Activated CD8-positive, alpha-beta memory T cell treated with anti-CD3 and anti-CD28 coated beads, Interleukin-2, amount 10 ng/mL, durations not matched to agents 7 days and 5 days (primary cell): ENCODE data around the gene CLHC1. TPM values are rescaled to one million over a fixed set of nuclear protein-coding genes. Genes with fewer than 3 reads are reported as not detected.

Experiments
- ATAC-seq: fragments of 150-1000 bp; cut with Tn5 transposase; one replicate; pipeline ENCODE4 v1.10.0; 2021; ENCODE audit warnings: moderate library complexity
- CTCF ChIA-PET: fragments of 350-600 bp; sonication (Branson Sonifier 250); formaldehyde crosslinking; loops from one replicate; lab custom pipeline; 2021; ENCODE audit warnings: antibody characterized with exemption; lab: Charles Lee
- DNase-seq: peaks from one replicate; pipeline ENCODE4 v3.0.0-alpha.2; 2020
- H3K27ac Mint-ChIP-seq: one replicate; pipeline ENCODE4 v1.8.0; 2021; ENCODE audit warnings: mild to moderate bottlenecking, mixed read lengths
- H3K27me3 Mint-ChIP-seq: one replicate; pipeline ENCODE4 v1.8.0; 2021; ENCODE audit warnings: mixed read lengths
- H3K36me3 Mint-ChIP-seq: one replicate; pipeline ENCODE4 v1.8.0; 2021; ENCODE audit warnings: mild to moderate bottlenecking, mixed read lengths
- H3K4me1 Mint-ChIP-seq: one replicate; pipeline ENCODE4 v1.8.0; 2021; ENCODE audit warnings: mixed read lengths
- H3K4me3 Mint-ChIP-seq: one replicate; pipeline ENCODE4 v1.8.0; 2021; ENCODE audit warnings: mild to moderate bottlenecking, moderate library complexity, mixed read lengths
- H3K9me3 Mint-ChIP-seq: one replicate; pipeline ENCODE4 v1.8.0; 2022; ENCODE audit warnings: low read depth, mixed read lengths
- total RNA-seq, 2 experiments: library from RNA; stranded (reverse); gene quantifications; one replicate each; pipeline ENCODE4 v1.2.3, GENCODE V29; 2021

The CLHC1 gene
- total RNA-seq, 2 experiments from 2014 or later, result 11.5 to 15.1 TPM

DNA sequence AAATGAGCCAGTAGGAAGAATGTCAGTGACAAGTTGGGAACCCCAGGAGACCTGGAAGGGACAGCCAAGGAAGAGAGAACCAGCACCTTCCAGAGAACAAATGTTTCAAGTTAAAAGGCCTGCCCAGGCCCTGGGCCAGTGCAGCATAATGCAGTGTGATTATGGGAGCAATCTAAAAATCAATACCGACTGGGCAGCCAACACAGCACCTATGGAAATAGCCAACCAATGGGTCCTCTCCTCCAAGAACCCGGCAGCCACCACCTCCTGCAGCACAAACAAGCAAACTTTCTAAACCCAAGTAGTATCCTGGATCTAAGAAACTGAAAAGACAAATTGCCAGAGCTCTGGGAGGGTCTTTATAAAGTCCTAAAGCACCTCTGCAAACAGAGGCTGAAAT lies 71.7 kb downstream of the CLHC1 start:
- Mint-ChIP-seq H3K4me1 (peaks cover 6% of the 10 kb centered on the region), H3K36me3 (no peaks in the 10 kb centered on the region), H3K9me3 (no peaks in the 10 kb centered on the region), H3K27ac (no peak overlapping the region), H3K4me3 (no peak overlapping the region), H3K27me3 (no peaks in the 10 kb centered on the region)
- CTCF ChIA-PET, result no interaction called here
- no peak for ATAC-seq
- DNase-seq, result no peak

DNA sequence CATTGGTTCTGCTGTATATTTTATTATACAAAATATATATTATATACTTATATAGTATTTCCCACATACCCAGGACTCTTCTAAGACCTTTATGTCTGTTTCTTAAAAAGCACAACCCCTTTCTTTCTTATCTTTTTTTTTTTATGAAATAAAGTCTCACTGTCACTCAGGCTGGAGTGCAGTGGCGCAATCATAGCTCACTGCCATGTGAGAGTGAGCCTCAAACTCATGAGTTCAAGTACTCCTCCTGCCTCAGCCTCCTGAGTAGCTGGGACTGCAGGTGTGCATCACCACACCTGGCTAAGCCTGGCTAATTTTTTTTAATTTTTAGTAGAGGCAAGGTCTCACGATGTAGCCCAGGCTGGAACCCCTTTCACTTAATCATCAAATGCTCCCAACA lies 72.3 kb downstream of the CLHC1 start:
- Mint-ChIP-seq H3K27ac (no peak overlapping the region), H3K4me3 (no peak overlapping the region), H3K27me3 (no peaks in the 10 kb centered on the region), H3K36me3 (no peaks in the 10 kb centered on the region), H3K4me1 (peaks cover 6% of the 10 kb centered on the region), H3K9me3 (no peaks in the 10 kb centered on the region)
- DNase-seq, result no peak
- no peak for ATAC-seq
- CTCF ChIA-PET, result no interaction called here

DNA sequence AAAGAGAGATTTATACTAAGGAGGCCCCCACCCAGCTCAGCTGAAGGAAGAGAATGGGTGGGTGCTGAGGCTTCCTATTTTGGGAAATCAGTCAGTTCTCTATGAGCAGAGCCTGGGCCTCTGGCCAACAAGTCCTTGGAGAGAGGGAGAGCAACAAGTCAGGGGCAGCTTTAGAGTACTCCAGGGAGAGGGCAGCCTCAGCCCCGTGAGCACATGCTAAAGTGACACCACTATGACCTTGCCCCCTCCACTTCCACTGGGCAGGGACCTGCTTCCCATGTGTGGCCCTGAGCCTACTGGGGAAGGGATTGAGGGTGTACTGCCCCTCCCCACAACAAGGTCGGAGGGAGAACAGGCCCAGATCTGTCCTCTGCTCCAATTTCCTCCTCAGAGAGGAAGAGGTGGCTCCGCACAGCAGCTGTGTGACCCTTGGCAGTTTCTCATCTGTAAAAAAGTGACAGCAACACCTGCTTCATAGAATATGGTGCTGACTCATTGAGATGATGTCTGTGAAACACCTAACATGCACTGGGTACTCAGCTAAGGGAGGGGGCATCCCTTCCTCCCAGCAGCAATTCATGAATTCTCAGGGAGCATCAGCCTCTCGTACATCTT lies 72.9 kb downstream of the CLHC1 start:
- Mint-ChIP-seq H3K9me3 (no peaks in the 10 kb centered on the region), H3K27me3 (no peaks in the 10 kb centered on the region), H3K36me3 (no peaks in the 10 kb centered on the region), H3K4me3 (no peak overlapping the region), H3K27ac (no peak overlapping the region), H3K4me1 (peaks cover 6% of the 10 kb centered on the region)
- CTCF ChIA-PET, result no interaction called here
- DNase-seq (no peak), ATAC-seq (no peak)

DNA sequence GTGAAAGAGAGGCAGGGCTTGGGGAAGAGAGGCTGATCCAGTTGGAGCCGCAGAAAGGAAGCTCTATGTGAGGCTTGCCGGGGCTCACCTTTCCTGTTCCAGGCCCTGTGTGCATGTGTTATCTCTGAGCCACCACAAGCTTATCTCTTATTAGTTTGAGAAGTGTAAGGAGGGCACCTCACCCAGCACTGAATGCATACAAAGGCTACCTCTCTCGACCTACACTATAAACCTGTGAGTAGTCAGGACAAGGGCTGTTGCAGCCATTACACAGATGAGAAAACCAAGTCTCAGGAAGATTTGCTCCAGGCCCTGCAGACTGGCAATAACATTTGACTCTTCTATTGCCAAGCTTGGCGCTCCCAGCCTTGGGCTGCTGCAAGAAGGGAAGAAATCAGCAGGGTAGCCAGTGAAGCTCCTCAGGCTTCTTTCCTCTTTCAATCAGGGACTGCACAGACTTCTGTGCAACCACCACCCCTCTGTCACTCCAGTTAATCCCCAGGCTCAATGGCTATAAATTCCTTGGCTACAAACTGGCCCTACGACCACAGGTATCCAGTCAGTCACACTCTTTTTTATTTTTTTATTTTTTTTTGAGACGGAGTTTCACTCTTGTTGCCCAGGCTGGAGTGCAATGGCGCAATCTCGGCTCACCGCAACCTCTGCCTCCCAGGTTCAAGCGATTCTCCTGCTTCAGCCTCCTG lies 73.8 kb downstream of the CLHC1 start:
- DNase-seq (no peak), ATAC-seq (no peak)
- H3K4me3 Mint-ChIP-seq, result no peak overlapping the region
- H3K9me3 Mint-ChIP-seq, result no peaks in the 10 kb centered on the region
- no peaks in the 10 kb centered on the region for H3K27me3 Mint-ChIP-seq
- H3K27ac Mint-ChIP-seq, result no peak overlapping the region
- CTCF ChIA-PET, result no interaction called here
- no peaks in the 10 kb centered on the region for H3K36me3 Mint-ChIP-seq
- H3K4me1 Mint-ChIP-seq, result peaks cover 6% of the 10 kb centered on the region

DNA sequence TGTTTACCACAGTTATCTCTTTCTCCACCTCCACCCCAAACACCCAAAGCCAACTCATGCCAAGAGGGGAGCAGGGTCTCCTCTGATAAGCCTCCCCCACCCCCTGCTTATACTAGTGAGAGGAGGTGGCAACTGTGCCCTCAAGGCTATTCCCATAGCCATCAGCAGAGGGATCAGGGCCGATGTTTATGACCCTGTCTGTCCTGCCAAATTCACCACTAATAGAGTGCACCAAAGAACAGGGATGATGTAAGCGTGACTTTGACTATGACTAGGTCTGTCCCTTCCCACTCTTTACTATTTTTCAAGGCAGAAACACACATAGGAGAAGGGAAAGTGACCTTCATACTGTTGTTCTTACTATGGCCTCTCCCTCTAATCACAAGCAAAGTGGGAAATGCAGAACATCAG lies 74.6 kb downstream of the CLHC1 start:
- Mint-ChIP-seq H3K4me1 (peaks cover 6% of the 10 kb centered on the region), H3K27ac (no peak overlapping the region), H3K9me3 (no peaks in the 10 kb centered on the region), H3K4me3 (no peak overlapping the region), H3K27me3 (no peaks in the 10 kb centered on the region), H3K36me3 (no peaks in the 10 kb centered on the region)
- DNase-seq, result no peak
- CTCF ChIA-PET, result no interaction called here
- ATAC-seq, result no peak

DNA sequence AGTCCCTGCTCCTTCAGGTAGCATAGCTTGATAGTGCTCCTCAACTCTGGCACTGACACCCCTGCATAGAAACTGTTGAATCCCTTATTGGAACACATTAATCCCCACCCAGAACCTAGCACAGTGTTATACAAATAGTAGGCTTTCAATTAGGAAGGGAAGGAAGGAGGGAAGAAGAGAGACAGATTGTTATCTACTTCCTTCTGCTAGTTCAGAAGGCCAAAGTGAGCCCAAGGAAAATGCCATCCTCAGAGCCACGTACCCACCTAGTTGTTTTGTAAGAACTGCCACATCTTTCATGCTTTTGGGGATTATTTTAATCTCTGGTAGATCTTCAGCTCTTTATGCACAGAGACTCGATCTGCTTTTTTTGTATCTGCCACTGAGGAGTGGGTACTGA lies 75.1 kb downstream of the CLHC1 start:
- ATAC-seq, result no peak
- no peak overlapping the region for H3K4me3 Mint-ChIP-seq
- no peak for DNase-seq
- CTCF ChIA-PET, result no interaction called here
- H3K27me3 Mint-ChIP-seq, result no peaks in the 10 kb centered on the region
- H3K9me3 Mint-ChIP-seq, result no peaks in the 10 kb centered on the region
- H3K36me3 Mint-ChIP-seq, result no peaks in the 10 kb centered on the region
- peaks cover 6% of the 10 kb centered on the region for H3K4me1 Mint-ChIP-seq
- no peak overlapping the region for H3K27ac Mint-ChIP-seq

DNA sequence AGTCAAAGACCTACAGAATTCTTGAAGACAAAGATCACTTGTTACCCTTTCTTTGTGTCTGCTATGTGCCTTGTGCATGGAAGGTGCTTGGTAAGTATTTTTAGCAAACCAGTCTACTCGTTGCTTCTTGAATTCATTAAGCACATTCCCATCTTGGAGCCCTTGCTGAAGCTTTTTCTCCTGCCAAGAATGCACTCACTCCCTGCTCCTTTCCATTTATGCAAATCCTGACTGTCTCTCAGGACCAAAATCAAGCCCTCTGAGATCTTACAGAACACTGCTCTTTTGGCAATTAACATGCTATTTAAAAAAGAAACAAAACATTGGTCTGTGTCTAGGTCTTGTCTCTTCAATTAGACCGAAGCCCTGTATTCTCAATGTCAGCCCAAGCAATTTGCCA lies 75.8 kb downstream of the CLHC1 start:
- DNase-seq, result no peak
- H3K27me3 Mint-ChIP-seq, result no peaks in the 10 kb centered on the region
- ATAC-seq, result no peak
- no peaks in the 10 kb centered on the region for H3K36me3 Mint-ChIP-seq
- H3K4me1 Mint-ChIP-seq, result peaks cover 6% of the 10 kb centered on the region
- H3K4me3 Mint-ChIP-seq, result no peak overlapping the region
- CTCF ChIA-PET, result no interaction called here
- no peaks in the 10 kb centered on the region for H3K9me3 Mint-ChIP-seq
- no peak overlapping the region for H3K27ac Mint-ChIP-seq

DNA sequence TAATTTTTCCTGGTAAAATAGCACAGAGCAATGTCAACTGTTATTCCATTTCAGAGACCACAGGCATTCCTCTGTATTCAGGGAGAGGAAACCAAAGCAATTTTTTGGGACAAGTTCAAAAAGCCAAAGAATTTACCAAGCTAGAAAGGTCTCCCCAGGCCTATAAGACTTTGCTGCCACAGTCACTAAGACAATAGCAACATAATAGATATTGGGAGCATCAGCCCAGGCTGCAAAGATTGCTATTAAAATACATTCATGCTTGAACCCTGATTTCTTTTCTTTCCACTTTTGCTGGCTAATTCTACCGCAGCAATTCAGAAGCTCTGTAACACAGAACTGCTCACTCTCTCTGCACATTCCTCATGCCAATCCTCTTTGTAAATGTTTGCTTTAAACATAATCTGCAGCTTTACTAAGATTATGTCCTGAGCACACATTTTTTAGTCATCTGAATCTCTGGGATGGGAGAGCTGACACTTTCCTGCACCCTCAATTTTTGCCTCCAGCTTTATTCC lies 76.3 kb downstream of the CLHC1 start:
- Mint-ChIP-seq H3K36me3 (no peaks in the 10 kb centered on the region), H3K4me3 (no peak overlapping the region), H3K9me3 (no peaks in the 10 kb centered on the region), H3K4me1 (peaks cover 6% of the 10 kb centered on the region), H3K27me3 (no peaks in the 10 kb centered on the region), H3K27ac (no peak overlapping the region)
- CTCF ChIA-PET, result no interaction called here
- ATAC-seq, result no peak
- DNase-seq, result no peak

DNA sequence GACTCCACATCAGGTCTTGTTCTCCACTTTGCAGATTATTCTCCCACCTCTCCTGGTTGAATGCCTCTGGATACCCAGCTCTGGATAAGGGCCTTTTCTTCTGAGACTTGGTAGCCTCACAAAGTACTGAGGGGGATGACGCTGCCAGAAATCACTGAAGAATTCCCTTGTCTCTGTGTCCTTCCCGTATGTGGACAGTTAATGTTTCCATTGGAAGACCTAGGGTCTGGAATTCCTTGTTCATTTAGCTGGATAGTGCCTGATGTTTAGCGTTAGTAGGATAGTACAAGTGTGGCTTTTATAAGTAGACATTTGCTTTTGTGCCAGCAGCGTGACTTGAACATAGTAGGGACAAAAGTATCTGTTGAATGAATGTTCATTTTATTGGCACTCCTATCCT lies 76.9 kb downstream of the CLHC1 start:
- H3K4me1 Mint-ChIP-seq, result peaks cover 6% of the 10 kb centered on the region
- H3K9me3 Mint-ChIP-seq, result no peaks in the 10 kb centered on the region
- CTCF ChIA-PET, result no interaction called here
- no peaks in the 10 kb centered on the region for H3K36me3 Mint-ChIP-seq
- H3K27ac Mint-ChIP-seq, result no peak overlapping the region
- H3K27me3 Mint-ChIP-seq, result no peaks in the 10 kb centered on the region
- ATAC-seq (no peak), DNase-seq (no peak)
- no peak overlapping the region for H3K4me3 Mint-ChIP-seq

DNA sequence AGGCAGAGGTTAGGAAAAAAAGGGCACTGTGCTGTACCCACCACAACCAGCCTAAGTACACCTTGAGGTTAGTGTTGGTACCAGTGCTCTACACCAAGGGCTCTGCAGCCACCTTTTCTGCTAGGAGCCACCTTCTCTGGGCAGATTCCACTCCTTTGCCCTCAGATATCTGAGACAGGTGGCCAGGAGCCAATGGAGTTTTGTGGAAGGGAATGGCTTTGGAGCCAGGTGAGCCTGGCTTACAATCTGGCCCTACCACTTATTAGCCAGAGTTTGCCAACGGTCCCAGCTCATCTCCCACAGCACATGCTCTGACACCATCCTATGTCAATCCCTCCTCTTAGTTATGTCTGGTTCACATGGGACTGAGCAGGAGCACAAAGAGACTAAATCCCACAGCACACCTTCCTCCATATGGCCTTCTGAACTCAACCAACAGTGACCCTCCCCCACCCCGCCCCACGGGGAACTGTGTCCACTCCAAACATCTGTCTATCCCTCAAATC lies 77.5 kb downstream of the CLHC1 start:
- Mint-ChIP-seq H3K4me1 (peaks cover 6% of the 10 kb centered on the region), H3K27ac (no peak overlapping the region), H3K36me3 (peaks cover 2% of the 10 kb centered on the region), H3K4me3 (no peak overlapping the region), H3K27me3 (no peaks in the 10 kb centered on the region), H3K9me3 (no peaks in the 10 kb centered on the region)
- ATAC-seq, result no peak
- CTCF ChIA-PET, result no interaction called here
- no peak for DNase-seq

DNA sequence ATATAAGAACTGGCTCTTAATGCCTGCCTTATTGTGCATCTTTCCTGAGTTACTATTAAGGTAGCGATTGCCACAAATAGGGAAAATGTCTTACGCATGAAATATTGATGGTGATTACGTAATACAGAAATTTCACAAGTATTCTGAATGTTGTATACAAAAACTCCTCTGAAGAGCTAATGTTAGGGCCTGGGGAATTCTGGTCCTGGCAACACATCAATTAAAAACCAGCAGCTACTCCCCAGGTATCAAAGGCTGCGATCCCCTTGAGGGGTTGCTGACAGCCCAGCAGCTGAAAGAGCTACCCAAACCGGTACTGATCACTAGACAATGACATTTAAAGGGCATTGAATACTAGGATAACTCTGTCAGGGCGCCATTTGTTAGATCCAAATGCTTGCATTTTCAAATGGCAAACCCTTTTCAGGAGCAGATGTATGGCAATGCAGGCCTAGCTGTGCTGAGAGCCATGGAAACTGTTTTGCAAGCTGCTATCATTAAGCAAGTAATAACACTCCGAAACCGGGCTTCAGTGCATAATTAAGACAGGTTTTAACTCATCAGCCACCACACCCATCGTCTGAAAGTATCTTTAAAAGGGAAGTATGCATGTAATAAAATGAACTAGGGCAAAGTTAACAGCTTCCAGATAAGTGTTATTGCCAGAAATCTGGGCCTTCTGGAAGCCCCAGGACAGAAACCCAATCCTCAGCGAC lies 78.4 kb downstream of the CLHC1 start:
- Mint-ChIP-seq H3K9me3 (no peaks in the 10 kb centered on the region), H3K27me3 (no peaks in the 10 kb centered on the region), H3K27ac (no peak overlapping the region), H3K4me3 (no peak overlapping the region), H3K36me3 (peaks cover 2% of the 10 kb centered on the region), H3K4me1 (peaks cover 6% of the 10 kb centered on the region)
- CTCF ChIA-PET, result no interaction called here
- DNase-seq (no peak), ATAC-seq (no peak)

DNA sequence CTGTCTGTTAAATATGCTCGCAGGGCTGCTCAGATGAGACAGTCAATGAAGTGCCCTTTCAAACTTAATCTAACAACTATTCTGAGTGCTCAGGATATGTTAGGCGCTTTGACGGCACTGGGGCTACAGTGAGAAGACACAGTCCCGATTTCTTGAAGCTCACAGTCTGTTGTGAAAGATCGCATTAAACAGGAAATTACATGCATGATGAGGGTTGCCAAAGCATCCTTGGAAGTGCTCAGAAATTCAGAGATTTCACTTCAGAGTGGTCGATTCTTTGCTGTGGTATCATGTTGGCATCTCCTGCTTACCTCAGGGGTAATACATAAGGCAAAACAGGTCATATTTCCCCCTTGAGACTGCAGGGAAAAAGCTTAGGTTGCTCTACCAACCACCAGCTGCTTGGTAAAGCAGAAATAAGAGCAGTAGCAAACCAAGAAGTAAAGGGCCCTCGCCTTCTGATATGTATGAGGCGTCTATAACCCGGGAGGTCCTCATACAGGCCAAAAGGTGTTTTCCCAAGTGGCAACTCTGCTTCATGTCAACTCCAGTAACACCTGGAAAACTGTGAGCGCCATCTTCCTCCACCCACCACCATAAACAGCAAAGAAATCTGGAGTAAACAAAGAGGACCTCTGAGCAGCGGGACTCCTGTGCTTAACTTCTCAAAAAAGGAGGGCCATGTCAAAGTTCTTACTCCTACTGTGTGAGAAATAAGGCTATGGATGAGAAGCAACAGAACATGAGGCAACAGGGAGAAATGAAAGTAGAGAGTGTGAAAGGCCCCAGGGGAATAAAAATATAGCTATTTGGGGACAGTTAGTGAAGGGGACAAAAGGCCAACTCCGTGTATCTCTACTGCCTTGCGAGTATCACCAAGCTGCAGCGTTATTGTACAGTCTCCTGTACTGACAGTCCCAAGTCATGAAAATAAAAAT lies 79.3 kb downstream of the CLHC1 start:
- peaks cover 2% of the 10 kb centered on the region for H3K36me3 Mint-ChIP-seq
- no peaks in the 10 kb centered on the region for H3K9me3 Mint-ChIP-seq
- no peak for ATAC-seq
- no peak overlapping the region for H3K4me3 Mint-ChIP-seq
- peaks cover 6% of the 10 kb centered on the region for H3K4me1 Mint-ChIP-seq
- no peak overlapping the region for H3K27ac Mint-ChIP-seq
- no peaks in the 10 kb centered on the region for H3K27me3 Mint-ChIP-seq
- CTCF ChIA-PET, result no interaction called here
- no peak for DNase-seq
